SK-N-SH (cell line): ENCODE data around the gene VPS26A. TPM values are rescaled to one million over a fixed set of nuclear protein-coding genes. Genes with fewer than 3 reads are reported as not detected.
A peak's percentile ranks its signal among the peaks of the same experiment; 100 is the strongest.

Experiments
- CTCF ChIA-PET: fragments of 300-600, 350-600 bp; formaldehyde crosslinking; extraction: SDS; loops from one replicate; lab custom pipeline; 2021; lab: Yijun Ruan, JAX
- POLR2A ChIA-PET: fragments of 350-600 bp; sonication (Branson Sonifier 250); formaldehyde crosslinking; extraction: SDS; loops from one replicate; lab custom pipeline; 2020; ENCODE audit warnings: antibody characterized with exemption, inconsistent platforms; lab: Yijun Ruan, JAX
- DNase-seq: peaks from one replicate; pipeline ENCODE4 v3.0.0; 2012
- H2AFZ ChIP-seq: fragments of 200-600 bp; sonication (generic); 2 replicates; pipeline ENCODE4 v1.8.1; 2016; ENCODE audit warnings: antibody characterized with exemption, mild to moderate bottlenecking, low read depth
- H3F3A ChIP-seq: fragments of 200-600 bp; sonication (generic); replicated peaks from 2 replicates; pipeline ENCODE3; 2016; ENCODE audit warnings: antibody characterized with exemption, mild to moderate bottlenecking; ENCODE audit not compliant: insufficient read depth
- H3K27ac ChIP-seq, 2 experiments: fragments of 200-500 bp in 1 of 2; fragments of 200-600 bp in 1 of 2; sonication (Bioruptor generic) in 1 of 2; sonication (generic), shearing (Covaris generic) in 1 of 2; 2 replicates each; pipeline versions ENCODE4 v1.5.1 to v1.6.1; 2014 to 2016; ENCODE audit warnings: low read depth in 2 of 2, inconsistent platforms in 1 of 2, low read length in 1 of 2, mild to moderate bottlenecking in 1 of 2, mixed read lengths in 1 of 2
- H3K27me3 ChIP-seq: fragments of 200-600 bp; sonication (generic), shearing (Covaris generic); 2 replicates; pipeline ENCODE4 v1.6.1; 2016; ENCODE audit warnings: mixed run types; ENCODE audit not compliant: insufficient read depth
- H3K36me3 ChIP-seq, 2 experiments: fragments of 200-500 bp in 1 of 2; fragments of 200-600 bp in 1 of 2; sonication (Bioruptor generic) in 1 of 2; sonication (generic) in 1 of 2; replicated peaks in 1 of 2; 2 replicates each; pipeline versions ENCODE3 to v1.5.1; 2014 to 2016; ENCODE audit warnings: low read length in 1 of 2, mild to moderate bottlenecking in 1 of 2; ENCODE audit not compliant: insufficient read depth in 2 of 2, control insufficient read depth in 1 of 2
- H3K4me1 ChIP-seq, 2 experiments: fragments of 200-500 bp in 1 of 2; fragments of 200-600 bp in 1 of 2; sonication (Bioruptor generic) in 1 of 2; sonication (generic), shearing (Covaris generic) in 1 of 2; 2 replicates each; pipeline versions ENCODE4 v1.5.1 to v1.6.1; 2014 to 2016; ENCODE audit warnings: low read depth in 1 of 2, low read length in 1 of 2, mixed run types in 1 of 2; ENCODE audit not compliant: insufficient read depth in 2 of 2, control insufficient read depth in 1 of 2
- H3K4me2 ChIP-seq: fragments of 200-600 bp; sonication (generic), shearing (Covaris generic); 2 replicates; pipeline ENCODE4 v1.6.1; 2017; ENCODE audit warnings: mixed run types
- H3K4me3 ChIP-seq, 2 experiments: fragments of 200-500 bp in 1 of 2; fragments of 200-600 bp in 1 of 2; sonication (Bioruptor generic) in 1 of 2; sonication (generic), shearing (Covaris generic) in 1 of 2; 2 replicates each; pipeline versions ENCODE4 v1.5.1 to v1.8.1; 2014 to 2016; ENCODE audit warnings: low read depth in 2 of 2, inconsistent platforms in 1 of 2, low read length in 1 of 2, mild to moderate bottlenecking in 1 of 2, mixed read lengths in 1 of 2, moderate library complexity in 1 of 2
- H3K79me2 ChIP-seq: fragments of 200-600 bp; sonication (generic); 2 replicates; pipeline ENCODE4 v1.8.1; 2017; ENCODE audit warnings: mild to moderate bottlenecking; ENCODE audit not compliant: insufficient read depth
- H3K9ac ChIP-seq: fragments of 200-600 bp; sonication (generic); 2 replicates; pipeline ENCODE4 v1.6.1; 2017; ENCODE audit warnings: mixed run types
- H3K9me2 ChIP-seq: fragments of 200-600 bp; sonication (generic); 2 replicates; pipeline ENCODE4 v1.6.1; 2017; ENCODE audit warnings: mixed run types
- H3K9me3 ChIP-seq: fragments of 200-600 bp; sonication (generic); 2 replicates; pipeline ENCODE4 v1.6.1; 2017; ENCODE audit warnings: mixed run types, mild to moderate bottlenecking, moderate library complexity
- H4K20me1 ChIP-seq: fragments of 200-600 bp; sonication (generic); 2 replicates; pipeline ENCODE4 v1.6.1; 2017; ENCODE audit warnings: mild to moderate bottlenecking, mixed run types; ENCODE audit not compliant: insufficient read depth
- FOXJ3 ChIP-seq: sonication (generic); formaldehyde crosslinking; IDR thresholded peaks from 2 replicates; pipeline ENCODE4 v1.5.1; 2020; ENCODE audit warnings: mild to moderate bottlenecking, missing genetic modification reagents
- FOXM1 ChIP-seq: IDR thresholded peaks from 2 replicates; pipeline ENCODE4 v1.4.0; 2012; ENCODE audit warnings: low read depth, mild to moderate bottlenecking
- GABPA ChIP-seq: IDR thresholded peaks from 2 replicates; pipeline ENCODE4 v1.4.0; 2012; ENCODE audit warnings: low read depth, mild to moderate bottlenecking
- MEF2A ChIP-seq: IDR thresholded peaks from 2 replicates; pipeline ENCODE4 v1.4.0; 2012; ENCODE audit warnings: low read depth, borderline replicate concordance
- MXI1 ChIP-seq: IDR thresholded peaks from 2 replicates; pipeline ENCODE4 v1.6.1; 2012; ENCODE audit warnings: mild to moderate bottlenecking, low read depth, low read length, improper control_type of control experiment
- NRF1 ChIP-seq: IDR thresholded peaks from 2 replicates; pipeline ENCODE4 v1.6.1; 2012; ENCODE audit warnings: low read depth, mild to moderate bottlenecking, low read length
- RAD21 ChIP-seq: IDR thresholded peaks from 2 replicates; pipeline ENCODE4 v1.6.1; 2012; ENCODE audit warnings: mild to moderate bottlenecking, low read length
- RCOR1 ChIP-seq: fragments of 150-350 bp; IDR thresholded peaks from 2 replicates; pipeline ENCODE4 v1.6.1; 2017; ENCODE audit warnings: antibody characterized with exemption, low read length
- RFX5 ChIP-seq: IDR thresholded peaks from 2 replicates; pipeline ENCODE4 v1.6.1; 2012; ENCODE audit warnings: mild to moderate bottlenecking, improper control_type of control experiment, low read length
- SIN3A ChIP-seq: IDR thresholded peaks from 2 replicates; pipeline ENCODE4 v1.6.1; 2012; ENCODE audit warnings: low read depth, mild to moderate bottlenecking, low read length, moderate library complexity, borderline replicate concordance
- SMC3 ChIP-seq: IDR thresholded peaks from 2 replicates; pipeline ENCODE4 v1.6.1; 2012; ENCODE audit warnings: low read depth, low read length, improper control_type of control experiment
- TAF1 ChIP-seq: IDR thresholded peaks from 2 replicates; pipeline ENCODE4 v1.6.1; 2012; ENCODE audit warnings: low read depth, mild to moderate bottlenecking, low read length, moderate library complexity, borderline replicate concordance
- TCF12 ChIP-seq: IDR thresholded peaks from 2 replicates; pipeline ENCODE4 v1.4.0; 2012
- WGBS: methylation state at CpG from one replicate; pipeline ENCODE4 v1.1.6; 2017; ENCODE audit warnings: low lambda C conversion rate; 5-methylcytosine and 5-hydroxymethylcytosine counted together
- polyA plus RNA-seq, 3 experiments: library from polyadenylated mRNA; depleted of rRNA; stranded (reverse); fragments of >200 nt; gene quantifications; 2 replicates each; pipeline ENCODE4 v1.2.3, GENCODE V29; 2012
- TF ChIP-seq, protein P1 (sequence below): IDR thresholded peaks from 2 replicates; pipeline ENCODE4 v1.4.0; 2012; ENCODE audit warnings: low read depth
- TF ChIP-seq, protein P2 (sequence below): fragments of 150-350 bp; IDR thresholded peaks from 2 replicates; pipeline ENCODE4 v1.6.1; 2016; ENCODE audit warnings: mild to moderate bottlenecking, low read depth, low read length
- TF ChIP-seq, protein P3 (sequence below): IDR thresholded peaks from 2 replicates; pipeline ENCODE4; 2012
- TF ChIP-seq, protein P4 (sequence below): fragments of 150-350 bp; IDR thresholded peaks from 2 replicates; pipeline ENCODE4 v1.6.1; 2017; ENCODE audit warnings: antibody characterized with exemption, low read length, low read depth, borderline replicate concordance
- TF ChIP-seq, protein P5 (sequence below): IDR thresholded peaks from 2 replicates; pipeline ENCODE4 v1.4.0; 2012; ENCODE audit warnings: low read depth, borderline replicate concordance
- TF ChIP-seq, protein P6 (sequence below): fragments of 200-600 bp; sonication (generic); IDR thresholded peaks from 2 replicates; pipeline ENCODE4 v1.6.1; 2017; ENCODE audit warnings: antibody characterized with exemption, mild to moderate bottlenecking, moderate library complexity

VPS26A gene
- polyA plus RNA-seq, 1 of the 3 experiments (the other 2 are of a cell fraction): 10.6 TPM

DNA sequence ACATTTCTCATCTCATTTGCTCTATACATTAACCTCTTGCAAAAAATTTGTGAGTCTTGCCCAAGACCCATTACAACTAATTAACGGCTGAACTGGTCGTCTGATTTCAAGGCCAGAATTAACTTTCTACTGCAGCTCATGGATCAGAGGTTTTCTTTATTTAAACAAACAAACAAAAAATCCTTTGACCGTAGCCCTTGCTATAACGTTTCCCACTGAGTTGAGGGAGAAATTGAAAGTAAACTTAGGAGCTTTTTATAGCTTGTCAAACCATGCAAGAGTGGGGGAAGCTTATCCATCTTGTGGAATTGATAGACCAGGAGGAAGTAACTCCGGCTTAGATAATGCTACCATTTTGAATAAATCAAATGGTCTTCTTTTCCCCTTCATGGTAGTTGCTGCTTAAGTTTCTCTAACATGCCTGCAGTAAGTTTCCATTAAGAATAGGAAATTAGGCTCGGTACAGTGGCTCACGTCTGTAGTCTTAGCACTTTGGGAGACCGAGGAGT is 32.8 kb upstream of the VPS26A start:
- CTCF ChIA-PET: interaction anchor here (0.9 kb wide), 2 partner anchors 86 to 102 kb away, joined by 3 to 4 read pairs; no protein-coding TSS in a partner anchor
- Histone ChIP-seq H3K9ac (no peak overlapping the region), H3K4me3 (no peak overlapping the region), H3K9me3 (no peaks in the 10 kb centered on the region), H3K4me1 (no peaks in the 10 kb centered on the region), H3K27me3 (no peaks in the 10 kb centered on the region)
- 71% methylated on average over 8 of the region's 8 CpGs for WGBS
- TF ChIP-seq RCOR1 (no peak), MXI1 (no peak), GABPA (no peak), TAF1 (no peak), FOXJ3 (CRISPR knock-in tag) (no peak)
- TF ChIP-seq, all 33 proteins: peak for 0
- H3K4me2 ChIP-seq: no peak overlapping the region
- no peak for DNase-seq
- no peaks in the 10 kb centered on the region for H3K36me3 ChIP-seq
- H3K27ac ChIP-seq: no peak overlapping the region
- H2AFZ ChIP-seq: no peak overlapping the region
- no peaks in the 10 kb centered on the region for H3K79me2 ChIP-seq
- H4K20me1 ChIP-seq: no peaks in the 10 kb centered on the region
- POLR2A ChIA-PET: no interaction called here
- peaks cover 9% of the 10 kb centered on the region for H3F3A ChIP-seq
- H3K9me2 ChIP-seq: no peaks in the 10 kb centered on the region

DNA sequence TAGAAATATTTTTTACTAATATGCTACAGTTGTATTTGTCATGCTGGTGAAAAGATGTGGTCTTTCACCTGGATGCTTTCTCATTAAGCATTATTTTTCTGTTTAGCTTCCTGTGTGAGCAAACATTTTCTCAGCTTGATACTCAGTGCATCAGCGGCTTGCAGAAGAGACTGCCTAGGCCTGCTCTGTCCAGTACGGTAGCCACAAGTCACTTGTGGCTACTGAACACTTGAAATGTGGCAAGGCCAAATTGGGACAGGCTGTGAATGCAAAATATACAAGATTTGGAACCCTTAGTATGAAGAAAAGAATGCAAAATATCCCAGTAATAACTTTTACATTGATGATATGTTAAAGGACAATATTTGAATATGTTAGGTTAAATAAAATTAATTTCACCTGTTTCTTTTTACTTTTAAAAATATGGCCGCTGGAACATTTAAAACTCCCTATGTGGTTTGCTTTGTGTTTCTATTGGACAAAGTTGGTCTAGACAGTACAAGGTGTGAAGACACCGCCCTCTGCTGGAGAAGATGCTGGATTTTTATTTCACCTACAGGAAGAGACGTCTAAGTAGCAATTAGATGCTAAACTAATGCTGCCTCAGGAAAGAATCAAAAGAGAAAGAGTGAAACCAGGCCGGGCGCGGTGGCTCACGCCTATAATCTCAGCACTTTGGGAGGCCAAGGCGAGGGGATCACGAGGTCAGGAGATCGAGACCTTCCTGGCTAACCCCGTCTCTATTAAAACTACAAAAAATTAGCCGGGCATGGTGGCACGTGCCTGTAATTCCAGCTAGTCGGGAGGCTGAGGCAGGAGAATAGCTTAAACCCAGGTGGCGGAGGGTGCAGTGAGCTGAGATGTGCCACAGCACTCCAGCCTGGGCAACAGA is 30.8 kb upstream of the VPS26A start:
- H3K9ac ChIP-seq: no peak overlapping the region
- peak overlapping the region in 1 of 2 experiments; percentile 50; a peak in 1 of 4 replicates for H3K4me3 ChIP-seq
- 41% methylated on average over 17 of the region's 17 CpGs for WGBS
- no peaks in the 10 kb centered on the region for H3K36me3 ChIP-seq
- no peaks in the 10 kb centered on the region for H3K79me2 ChIP-seq
- no peaks in the 10 kb centered on the region for H3K9me3 ChIP-seq
- no peaks in the 10 kb centered on the region for H4K20me1 ChIP-seq
- ChIA-PET POLR2A (interaction anchor here (1.3 kb wide), 1 partner anchor 138 kb away, joined by 4 read pairs; the partner anchor contains the start of gene DDX21), CTCF (interaction anchor here (0.6 to 3.4 kb wide), 27 partner anchors 10 to 140 kb away, joined by 3 to 24 read pairs (median 4); partner anchors contain the start of genes DDX21 and KIFBP)
- no peak overlapping the region for H3K27ac ChIP-seq
- no peaks in the 10 kb centered on the region for H3K27me3 ChIP-seq
- peaks cover 9% of the 10 kb centered on the region for H3F3A ChIP-seq
- no peaks in the 10 kb centered on the region for H3K4me1 ChIP-seq
- TF ChIP-seq TCF12 (no peak), RAD21 (peak; percentile 89), SIN3A (no peak), MEF2A (no peak), RFX5 (0 out of 2 replicates have a peak, but pooled peaks have one; percentile 22), NRF1 (no peak), SMC3 (peak; percentile 71), FOXM1 (no peak), TAF1 (no peak)
- TF ChIP-seq, protein P1, sequence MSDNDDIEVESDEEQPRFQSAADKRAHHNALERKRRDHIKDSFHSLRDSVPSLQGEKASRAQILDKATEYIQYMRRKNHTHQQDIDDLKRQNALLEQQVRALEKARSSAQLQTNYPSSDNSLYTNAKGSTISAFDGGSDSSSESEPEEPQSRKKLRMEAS: peak; percentile 69
- TF ChIP-seq, protein P2, sequence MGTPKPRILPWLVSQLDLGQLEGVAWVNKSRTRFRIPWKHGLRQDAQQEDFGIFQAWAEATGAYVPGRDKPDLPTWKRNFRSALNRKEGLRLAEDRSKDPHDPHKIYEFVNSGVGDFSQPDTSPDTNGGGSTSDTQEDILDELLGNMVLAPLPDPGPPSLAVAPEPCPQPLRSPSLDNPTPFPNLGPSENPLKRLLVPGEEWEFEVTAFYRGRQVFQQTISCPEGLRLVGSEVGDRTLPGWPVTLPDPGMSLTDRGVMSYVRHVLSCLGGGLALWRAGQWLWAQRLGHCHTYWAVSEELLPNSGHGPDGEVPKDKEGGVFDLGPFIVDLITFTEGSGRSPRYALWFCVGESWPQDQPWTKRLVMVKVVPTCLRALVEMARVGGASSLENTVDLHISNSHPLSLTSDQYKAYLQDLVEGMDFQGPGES: no peak
- TF ChIP-seq, protein P3, sequence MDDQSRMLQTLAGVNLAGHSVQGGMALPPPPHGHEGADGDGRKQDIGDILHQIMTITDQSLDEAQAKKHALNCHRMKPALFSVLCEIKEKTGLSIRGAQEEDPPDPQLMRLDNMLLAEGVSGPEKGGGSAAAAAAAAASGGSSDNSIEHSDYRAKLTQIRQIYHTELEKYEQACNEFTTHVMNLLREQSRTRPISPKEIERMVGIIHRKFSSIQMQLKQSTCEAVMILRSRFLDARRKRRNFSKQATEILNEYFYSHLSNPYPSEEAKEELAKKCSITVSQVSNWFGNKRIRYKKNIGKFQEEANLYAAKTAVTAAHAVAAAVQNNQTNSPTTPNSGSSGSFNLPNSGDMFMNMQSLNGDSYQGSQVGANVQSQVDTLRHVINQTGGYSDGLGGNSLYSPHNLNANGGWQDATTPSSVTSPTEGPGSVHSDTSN: no peak
- TF ChIP-seq, protein P4, sequence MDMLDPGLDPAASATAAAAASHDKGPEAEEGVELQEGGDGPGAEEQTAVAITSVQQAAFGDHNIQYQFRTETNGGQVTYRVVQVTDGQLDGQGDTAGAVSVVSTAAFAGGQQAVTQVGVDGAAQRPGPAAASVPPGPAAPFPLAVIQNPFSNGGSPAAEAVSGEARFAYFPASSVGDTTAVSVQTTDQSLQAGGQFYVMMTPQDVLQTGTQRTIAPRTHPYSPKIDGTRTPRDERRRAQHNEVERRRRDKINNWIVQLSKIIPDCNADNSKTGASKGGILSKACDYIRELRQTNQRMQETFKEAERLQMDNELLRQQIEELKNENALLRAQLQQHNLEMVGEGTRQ: no peak
- TF ChIP-seq, protein P5, sequence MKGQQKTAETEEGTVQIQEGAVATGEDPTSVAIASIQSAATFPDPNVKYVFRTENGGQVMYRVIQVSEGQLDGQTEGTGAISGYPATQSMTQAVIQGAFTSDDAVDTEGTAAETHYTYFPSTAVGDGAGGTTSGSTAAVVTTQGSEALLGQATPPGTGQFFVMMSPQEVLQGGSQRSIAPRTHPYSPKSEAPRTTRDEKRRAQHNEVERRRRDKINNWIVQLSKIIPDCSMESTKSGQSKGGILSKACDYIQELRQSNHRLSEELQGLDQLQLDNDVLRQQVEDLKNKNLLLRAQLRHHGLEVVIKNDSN: no peak
- TF ChIP-seq, protein P6, sequence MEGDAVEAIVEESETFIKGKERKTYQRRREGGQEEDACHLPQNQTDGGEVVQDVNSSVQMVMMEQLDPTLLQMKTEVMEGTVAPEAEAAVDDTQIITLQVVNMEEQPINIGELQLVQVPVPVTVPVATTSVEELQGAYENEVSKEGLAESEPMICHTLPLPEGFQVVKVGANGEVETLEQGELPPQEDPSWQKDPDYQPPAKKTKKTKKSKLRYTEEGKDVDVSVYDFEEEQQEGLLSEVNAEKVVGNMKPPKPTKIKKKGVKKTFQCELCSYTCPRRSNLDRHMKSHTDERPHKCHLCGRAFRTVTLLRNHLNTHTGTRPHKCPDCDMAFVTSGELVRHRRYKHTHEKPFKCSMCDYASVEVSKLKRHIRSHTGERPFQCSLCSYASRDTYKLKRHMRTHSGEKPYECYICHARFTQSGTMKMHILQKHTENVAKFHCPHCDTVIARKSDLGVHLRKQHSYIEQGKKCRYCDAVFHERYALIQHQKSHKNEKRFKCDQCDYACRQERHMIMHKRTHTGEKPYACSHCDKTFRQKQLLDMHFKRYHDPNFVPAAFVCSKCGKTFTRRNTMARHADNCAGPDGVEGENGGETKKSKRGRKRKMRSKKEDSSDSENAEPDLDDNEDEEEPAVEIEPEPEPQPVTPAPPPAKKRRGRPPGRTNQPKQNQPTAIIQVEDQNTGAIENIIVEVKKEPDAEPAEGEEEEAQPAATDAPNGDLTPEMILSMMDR: peak; percentile 84
- peak overlapping the region; percentile 68; the same call in 1 of the 2 replicates for H2AFZ ChIP-seq
- H3K9me2 ChIP-seq: no peaks in the 10 kb centered on the region
- H3K4me2 ChIP-seq: no peak overlapping the region
- peak; percentile 65 for DNase-seq
